Prostate gland (tissue), 2 donors: ENCODE measurements around the gene POLD2. TPM values are rescaled to one million over a fixed set of nuclear protein-coding genes. Genes with fewer than 3 reads are reported as not detected.

Source experiments
- DNase-seq: peaks from one replicate; pipeline ENCODE4 v3.0.0-alpha.2; 2019; ENCODE audit warnings: low spot score
- H3K27ac ChIP-seq, 2 donors: fragments of 200-600 bp; sonication (generic); 2 replicates each; pipeline ENCODE4 v1.5.1; 2017 to 2019
- H3K27me3 ChIP-seq: fragments of 200-600 bp; sonication (generic); replicated peaks from 2 replicates; pipeline ENCODE4 v1.5.1; 2019; ENCODE audit not compliant: insufficient read depth
- H3K36me3 ChIP-seq, 2 donors: fragments of 200-600 bp; sonication (generic); 1 replicate in 1 of 2; 2 replicates in 1 of 2; pipeline versions ENCODE4 v1.5.1 to v1.8.1; 2017 to 2019
- H3K4me1 ChIP-seq: fragments of 200-600 bp; sonication (generic); replicated peaks from 2 replicates; pipeline ENCODE4 v1.5.1; 2019
- H3K4me3 ChIP-seq, 2 donors: fragments of 200-600 bp; sonication (generic); 2 replicates each; pipeline ENCODE4 v1.5.1; 2017 to 2019
- H3K9me3 ChIP-seq: fragments of 200-600 bp; sonication (generic); 2 replicates; pipeline ENCODE4 v1.5.1; 2017
- POLR2A ChIP-seq: fragments of 450-650 bp; IDR thresholded peaks from one replicate; pipeline ENCODE4 v1.6.1; 2016; ENCODE audit warnings: antibody characterized with exemption, mild to moderate bottlenecking
- POLR2AphosphoS5 ChIP-seq: sonication (generic); formaldehyde crosslinking; IDR thresholded peaks from one replicate; pipeline ENCODE4 v1.6.1; 2017; ENCODE audit warnings: antibody characterized with exemption
- WGBS: methylation state at CpG from one replicate; pipeline ENCODE4 v1.1.5; 2018; 5-methylcytosine and 5-hydroxymethylcytosine counted together
- intact Hi-C: fragments of 100-400 bp; cut with DNase I; formaldehyde crosslinking; loops from one replicate; pipeline ENCODE4 v1.14.2; 2022
- total RNA-seq, 2 donors: library from RNA; depleted of rRNA; stranded (reverse); fragments of >200 nt; gene quantifications; one replicate each; pipeline ENCODE4 v1.1.0, GENCODE V29; 2016
- TF ChIP-seq, protein P1 (sequence below), 4 experiments: fragments of 200-600 bp in 2 of 4; fragments of 450-650 bp in 2 of 4; sonication (generic) in 2 of 4; IDR thresholded peaks; 1 replicate in 3 of 4; 2 replicates in 1 of 4; pipeline ENCODE4 v1.5.1; 2016 to 2019; ENCODE audit warnings: antibody characterized with exemption in 4 of 4, mild to moderate bottlenecking in 2 of 4, moderate library complexity in 2 of 4

Gene POLD2
- total RNA-seq, 2 donors from 2014 or later: 53.1 to 65.9 TPM

DNA sequence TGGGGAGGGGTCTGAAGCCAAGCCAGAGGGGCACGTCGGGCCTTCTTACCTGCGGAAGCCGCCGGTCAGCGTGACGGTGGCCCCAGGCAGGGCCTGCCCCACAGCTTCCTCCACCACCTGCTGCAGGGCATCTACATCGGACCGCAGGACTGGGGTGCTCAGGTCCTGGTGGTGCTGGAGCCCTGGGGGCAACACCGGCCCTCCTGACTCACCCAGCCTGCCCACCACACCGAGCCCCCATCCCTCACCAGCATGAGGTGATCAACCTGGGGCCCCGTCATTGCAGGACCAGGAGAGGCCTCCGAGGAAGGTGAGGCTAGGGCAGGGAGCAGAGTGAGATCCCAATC lies 49.0 kb downstream of the POLD2 start:
- H3K4me1 ChIP-seq: peaks cover 9% of the 10 kb centered on the region
- intact Hi-C loops: loop anchor here (10.0 kb wide), 1 partner anchor 120 kb away; no protein-coding TSS in a partner anchor
- TF ChIP-seq POLR2A (no peak), POLR2AphosphoS5 (no peak)
- TF ChIP-seq, protein P1, sequence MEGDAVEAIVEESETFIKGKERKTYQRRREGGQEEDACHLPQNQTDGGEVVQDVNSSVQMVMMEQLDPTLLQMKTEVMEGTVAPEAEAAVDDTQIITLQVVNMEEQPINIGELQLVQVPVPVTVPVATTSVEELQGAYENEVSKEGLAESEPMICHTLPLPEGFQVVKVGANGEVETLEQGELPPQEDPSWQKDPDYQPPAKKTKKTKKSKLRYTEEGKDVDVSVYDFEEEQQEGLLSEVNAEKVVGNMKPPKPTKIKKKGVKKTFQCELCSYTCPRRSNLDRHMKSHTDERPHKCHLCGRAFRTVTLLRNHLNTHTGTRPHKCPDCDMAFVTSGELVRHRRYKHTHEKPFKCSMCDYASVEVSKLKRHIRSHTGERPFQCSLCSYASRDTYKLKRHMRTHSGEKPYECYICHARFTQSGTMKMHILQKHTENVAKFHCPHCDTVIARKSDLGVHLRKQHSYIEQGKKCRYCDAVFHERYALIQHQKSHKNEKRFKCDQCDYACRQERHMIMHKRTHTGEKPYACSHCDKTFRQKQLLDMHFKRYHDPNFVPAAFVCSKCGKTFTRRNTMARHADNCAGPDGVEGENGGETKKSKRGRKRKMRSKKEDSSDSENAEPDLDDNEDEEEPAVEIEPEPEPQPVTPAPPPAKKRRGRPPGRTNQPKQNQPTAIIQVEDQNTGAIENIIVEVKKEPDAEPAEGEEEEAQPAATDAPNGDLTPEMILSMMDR (IDR thresholded peaks at IDR 0.05): no peak
- H3K27me3 ChIP-seq: no peaks in the 10 kb centered on the region
- DNase-seq: no peak
- no peaks in the 10 kb centered on the region for H3K9me3 ChIP-seq
- H3K36me3 ChIP-seq: peaks cover 0 to 24% of the 10 kb centered on the region in 2 donors
- H3K27ac ChIP-seq: peak overlapping the region in 1 of 2 donors; percentile 41
- no peak overlapping the region for H3K4me3 ChIP-seq
- WGBS: 93% methylated on average over 13 of the region's 13 CpGs

DNA sequence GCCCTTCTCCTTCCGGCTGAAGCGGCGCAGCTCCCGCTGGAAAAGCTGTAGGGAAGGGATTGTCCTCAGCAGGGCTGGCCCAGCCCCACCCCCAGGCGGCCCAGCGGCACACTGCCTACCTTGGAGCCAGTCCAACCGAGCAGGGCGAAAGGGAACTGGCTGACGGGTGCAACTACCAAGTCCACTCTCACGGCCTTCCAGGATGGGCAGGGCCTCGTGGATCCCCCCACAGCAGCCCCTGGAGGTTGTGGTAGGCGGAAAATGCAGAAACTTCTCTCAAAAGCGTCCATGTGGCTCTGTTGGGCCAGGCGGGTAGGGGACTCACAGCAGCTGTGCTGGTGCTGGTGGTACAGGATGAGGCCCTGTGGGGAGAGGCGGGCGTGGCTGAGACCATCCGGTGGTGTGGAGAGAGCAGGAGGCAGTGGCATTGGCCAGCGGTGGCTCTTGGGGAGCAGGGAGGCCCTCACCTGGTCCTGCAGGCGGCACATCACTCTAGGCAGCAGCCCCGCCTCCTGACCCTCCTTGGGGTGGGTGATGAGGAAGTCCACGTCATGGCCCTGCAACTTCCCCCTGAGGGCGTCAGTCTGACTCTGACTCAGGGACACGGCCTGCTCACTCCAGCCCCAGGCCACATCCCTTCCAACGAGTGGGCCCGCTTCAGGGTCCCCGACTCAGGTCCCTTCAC lies 49.5 kb downstream of the POLD2 start:
- Histone ChIP-seq H3K4me3 (no peak overlapping the region), H3K4me1 (peaks cover 9% of the 10 kb centered on the region), H3K36me3 (peaks cover 0 to 19% of the 10 kb centered on the region in 2 donors), H3K27ac (peak overlapping the region; percentile 41 to 62), H3K27me3 (no peaks in the 10 kb centered on the region), H3K9me3 (no peaks in the 10 kb centered on the region)
- intact Hi-C loops: loop anchor here (10.0 kb wide), 1 partner anchor 121 kb away; no protein-coding TSS in a partner anchor
- DNase-seq: peak; percentile 70
- WGBS: 69% methylated on average over 20 of the region's 26 CpGs
- TF ChIP-seq, protein P1 (IDR thresholded peaks at IDR 0.05): peak in 1 of 4 experiments; percentile 23
- TF ChIP-seq POLR2A (no peak), POLR2AphosphoS5 (peak; percentile 70)

DNA sequence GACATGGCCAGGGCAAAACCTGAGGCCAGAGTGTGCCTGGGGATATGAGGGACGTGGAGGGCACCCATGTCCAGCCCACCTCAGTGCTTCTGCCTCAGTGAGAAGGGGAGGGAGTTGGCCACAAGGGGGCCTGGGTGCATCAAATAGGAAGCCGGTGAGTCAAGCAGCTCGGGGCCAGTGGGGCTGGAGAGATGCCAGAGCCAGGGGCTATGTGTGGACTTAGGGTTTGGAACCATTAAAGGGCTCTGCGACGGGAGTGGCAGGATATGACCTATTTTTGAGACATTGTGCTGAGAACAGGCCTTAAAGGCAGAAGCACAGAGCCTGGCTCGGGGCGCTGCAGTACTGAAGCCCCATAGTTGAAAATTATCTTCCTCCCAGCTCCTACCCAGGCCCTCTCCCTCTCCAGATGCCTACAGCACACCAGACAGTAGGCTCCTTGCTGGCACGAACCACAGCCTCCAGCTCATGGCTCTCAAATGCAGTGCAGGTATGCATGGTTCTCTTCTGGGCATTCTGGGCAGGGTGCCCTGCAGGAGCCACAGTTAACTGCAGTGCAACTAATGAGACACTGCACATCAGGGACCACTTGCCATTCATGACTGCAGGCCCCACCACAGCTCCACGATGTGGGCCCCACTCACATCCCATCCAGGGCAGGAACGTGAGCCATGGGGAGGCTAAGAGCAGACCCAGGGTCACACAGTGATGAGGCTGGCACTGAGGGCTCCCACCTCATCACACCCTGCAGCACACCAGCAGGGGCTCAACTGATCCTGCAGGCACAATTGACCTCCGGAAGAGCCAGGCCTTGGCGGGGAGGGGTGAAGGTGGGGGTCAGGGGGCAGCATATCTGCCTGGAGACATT lies 50.8 kb downstream of the POLD2 start:
- H3K4me1 ChIP-seq: peaks cover 9% of the 10 kb centered on the region
- WGBS: 44% methylated on average over 12 of the region's 12 CpGs
- no peak for TF ChIP-seq POLR2A
- TF ChIP-seq, protein P1 (IDR thresholded peaks at IDR 0.05): peak; percentile 33 to 71 (median 47)
- TF ChIP-seq POLR2AphosphoS5: peak; percentile 5
- H3K27ac ChIP-seq: peak overlapping the region; percentile 9 to 41
- intact Hi-C loops: loop anchor here (10.0 kb wide), 1 partner anchor 122 kb away; no protein-coding TSS in a partner anchor
- DNase-seq: peak; percentile 31
- peaks cover 0 to 9% of the 10 kb centered on the region in 2 donors for H3K36me3 ChIP-seq
- no peak overlapping the region for H3K4me3 ChIP-seq
- no peaks in the 10 kb centered on the region for H3K27me3 ChIP-seq
- H3K9me3 ChIP-seq: no peaks in the 10 kb centered on the region

DNA sequence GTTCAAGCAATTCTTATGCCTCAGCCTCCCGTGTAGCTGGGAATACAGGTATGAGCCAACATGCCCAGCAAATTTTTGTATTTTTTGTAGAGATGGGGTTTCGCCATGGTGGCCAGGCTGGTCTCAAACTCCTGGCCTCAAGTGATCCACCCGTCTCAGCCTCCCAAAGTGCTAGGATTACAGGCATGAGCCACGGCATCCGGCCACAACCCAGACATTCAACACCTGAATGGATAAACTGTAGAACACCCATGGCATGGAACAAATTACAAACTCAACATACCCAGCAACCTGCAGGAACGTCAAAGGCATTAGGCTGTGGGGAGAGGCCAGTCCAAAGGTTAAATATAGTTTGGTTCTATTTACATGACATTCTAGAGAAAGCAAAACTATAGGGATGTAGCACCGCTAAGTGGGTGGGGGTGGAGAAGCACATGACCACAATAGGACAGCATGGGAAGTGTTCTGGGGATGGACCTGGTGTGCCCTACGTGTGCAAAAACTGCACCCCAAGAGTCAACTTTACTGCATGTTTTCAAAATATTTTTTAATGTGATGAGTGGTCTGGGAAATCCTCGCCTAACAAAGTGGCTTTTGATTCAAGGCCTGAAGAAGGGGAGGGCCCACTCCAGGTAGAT lies 51.5 kb downstream of the POLD2 start:
- DNase-seq: no peak
- no peak for TF ChIP-seq POLR2A
- TF ChIP-seq, protein P1 (IDR thresholded peaks at IDR 0.05): no peak
- TF ChIP-seq POLR2AphosphoS5: no peak
- intact Hi-C loops: loop anchor here (10.0 kb wide), 1 partner anchor 123 kb away; no protein-coding TSS in a partner anchor
- Histone ChIP-seq H3K4me1 (peaks cover 9% of the 10 kb centered on the region), H3K4me3 (no peak overlapping the region), H3K27ac (peak overlapping the region in 1 of 2 donors; percentile 9), H3K9me3 (no peaks in the 10 kb centered on the region), H3K27me3 (no peaks in the 10 kb centered on the region), H3K36me3 (peaks cover 0 to 2% of the 10 kb centered on the region in 2 donors)
- 79% methylated on average over 9 of the region's 9 CpGs for WGBS
